Naive thymus-derived CD8-positive, alpha-beta T cell (primary cell): ENCODE measurements around the gene USO1. TPM values are rescaled to one million over a fixed set of nuclear protein-coding genes. Genes with fewer than 3 reads are reported as not detected.

ENCODE experiments used
- ATAC-seq, 2 donors: fragments of 150-1000 bp; cut with Tn5 transposase in 1 of 2; sonication (Bioruptor Pico), chemical (Tn5 transposase) in 1 of 2; 1 replicate in 1 of 2; 2 replicates in 1 of 2; pipeline ENCODE4 v1.10.0; 2021; ENCODE audit warnings: mild to moderate bottlenecking in 2 of 2, moderate library complexity in 2 of 2
- POLR2A ChIA-PET: fragments of 350-600 bp; sonication (Branson Sonifier 250); formaldehyde crosslinking; loops from one replicate; lab custom pipeline; 2021; ENCODE audit warnings: antibody characterized with exemption; lab: Charles Lee
- DNase-seq, 10 donors: peaks; one replicate each; pipeline versions ENCODE4 v3.0.0 to v3.0.0-alpha.2; 2020 to 2022
- H3K27ac Mint-ChIP-seq, 10 donors: one replicate each; pipeline ENCODE4 v1.8.0; 2020 to 2022; ENCODE audit warnings: mild to moderate bottlenecking in 10 of 10, mixed read lengths in 10 of 10, moderate library complexity in 4 of 10, inconsistent platforms in 1 of 10
- H3K27me3 Mint-ChIP-seq, 5 donors: one replicate each; pipeline ENCODE4 v1.8.0; 2021 to 2022; ENCODE audit warnings: mixed read lengths in 5 of 5
- H3K36me3 Mint-ChIP-seq, 3 donors: one replicate each; pipeline ENCODE4 v1.8.0; 2020 to 2022; ENCODE audit warnings: mixed read lengths in 3 of 3, mild to moderate bottlenecking in 2 of 3, inconsistent platforms in 1 of 3
- H3K4me1 Mint-ChIP-seq, 4 donors: one replicate each; pipeline ENCODE4 v1.8.0; 2021 to 2022; ENCODE audit warnings: mixed read lengths in 4 of 4
- H3K4me3 Mint-ChIP-seq, 10 donors: one replicate each; pipeline ENCODE4 v1.8.0; 2020 to 2022; ENCODE audit warnings: mild to moderate bottlenecking in 10 of 10, mixed read lengths in 10 of 10, moderate library complexity in 6 of 10, inconsistent platforms in 1 of 10
- H3K9me3 Mint-ChIP-seq, 9 donors: one replicate each; pipeline ENCODE4 v1.8.0; 2020 to 2022; ENCODE audit warnings: mixed read lengths in 9 of 9, mild to moderate bottlenecking in 3 of 9, inconsistent platforms in 1 of 9, moderate library complexity in 1 of 9
- polyA plus RNA-seq, 3 donors: library from polyadenylated mRNA; unstranded; fragments of 300-500 nt; fragmentation: Illumina TruSeq; gene quantifications; one replicate each; pipeline ENCODE4 v1.2.3, GENCODE V29; 2021
- total RNA-seq, 8 experiments: library from RNA in 2 of 8; stranded (reverse) in 2 of 8; gene quantifications; one replicate each; pipeline ENCODE4 v1.2.3 and lab custom pipeline; 2021 to 2026

Gene USO1
- total and polyA plus RNA-seq, 5 experiments from 2014 or later = 22.0 to 36.6 (median 26.5) TPM

GRCh38 chr4:75735525-75735924 lies 11.1 kb downstream of the USO1 start:
- Mint-ChIP-seq H3K36me3 (peaks cover 0 to 20% (median 6%) of the 10 kb centered on the region in 3 donors), H3K27me3 (no peaks in the 10 kb centered on the region), H3K9me3 (peaks cover 0 to 2% (median 0%) of the 10 kb centered on the region in 9 donors), H3K4me1 (peaks cover 8 to 31% (median 27%) of the 10 kb centered on the region in 4 donors), H3K27ac (peak overlapping the region in 1 of 10 donors; percentile 60), H3K4me3 (no peak overlapping the region)
- POLR2A ChIA-PET = no interaction called here
- ATAC-seq = no peak
- no peak for DNase-seq

- Mint-ChIP-seq H3K4me3 (no peak overlapping the region), H3K36me3 (peaks cover 0 to 24% (median 6%) of the 10 kb centered on the region in 3 donors), H3K27ac (no peak overlapping the region), H3K27me3 (no peaks in the 10 kb centered on the region), H3K4me1 (peaks cover 8 to 26% (median 25%) of the 10 kb centered on the region in 4 donors), H3K9me3 (peaks cover 0 to 2% (median 0%) of the 10 kb centered on the region in 9 donors)
- DNase-seq = no peak
- ATAC-seq = no peak
- POLR2A ChIA-PET = no interaction called here
These were observed 12.5 kb downstream of the USO1 start for GRCh38 chr4:75736862-75737261.

GRCh38 chr4:75737398-75737797 lies 13.0 kb downstream of the USO1 start:
- POLR2A ChIA-PET = no interaction called here
- H3K4me1 Mint-ChIP-seq = peaks cover 7 to 28% (median 26%) of the 10 kb centered on the region in 4 donors
- no peak overlapping the region for H3K27ac Mint-ChIP-seq
- no peaks in the 10 kb centered on the region for H3K27me3 Mint-ChIP-seq
- DNase-seq (no peak), ATAC-seq (no peak)
- H3K4me3 Mint-ChIP-seq = no peak overlapping the region
- peaks cover 0 to 21% (median 6%) of the 10 kb centered on the region in 3 donors for H3K36me3 Mint-ChIP-seq
- H3K9me3 Mint-ChIP-seq = peaks cover 0 to 2% (median 0%) of the 10 kb centered on the region in 9 donors

DNA sequence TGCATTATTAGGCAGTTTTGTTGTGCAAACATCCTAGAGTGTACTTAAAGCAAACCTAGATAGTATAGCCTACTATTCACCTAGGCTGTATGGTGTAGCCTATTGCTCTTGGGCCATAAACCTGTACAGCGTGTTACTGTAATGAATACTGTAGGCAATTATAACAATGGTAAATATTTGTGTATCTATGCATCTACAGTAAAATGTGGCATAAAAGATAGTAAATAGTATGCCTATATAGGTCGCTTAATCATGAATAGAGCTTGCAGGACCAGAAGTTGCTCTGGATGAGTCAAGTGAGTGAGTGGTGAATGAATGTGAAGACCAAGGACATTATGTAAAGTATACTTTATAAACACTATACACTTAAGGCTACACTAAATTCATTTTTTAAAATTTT lies 16.6 kb downstream of the USO1 start:
- Mint-ChIP-seq H3K9me3 (no peaks in the 10 kb centered on the region), H3K27me3 (no peaks in the 10 kb centered on the region), H3K4me1 (peaks cover 8 to 20% (median 12%) of the 10 kb centered on the region in 4 donors), H3K27ac (no peak overlapping the region), H3K36me3 (peaks cover 0 to 16% (median 4%) of the 10 kb centered on the region in 3 donors), H3K4me3 (no peak overlapping the region)
- POLR2A ChIA-PET = interaction anchor here (0.6 kb wide), 1 partner anchor 27 kb away, joined by 3 read pairs; no protein-coding TSS in a partner anchor
- ATAC-seq (no peak), DNase-seq (no peak)

DNA sequence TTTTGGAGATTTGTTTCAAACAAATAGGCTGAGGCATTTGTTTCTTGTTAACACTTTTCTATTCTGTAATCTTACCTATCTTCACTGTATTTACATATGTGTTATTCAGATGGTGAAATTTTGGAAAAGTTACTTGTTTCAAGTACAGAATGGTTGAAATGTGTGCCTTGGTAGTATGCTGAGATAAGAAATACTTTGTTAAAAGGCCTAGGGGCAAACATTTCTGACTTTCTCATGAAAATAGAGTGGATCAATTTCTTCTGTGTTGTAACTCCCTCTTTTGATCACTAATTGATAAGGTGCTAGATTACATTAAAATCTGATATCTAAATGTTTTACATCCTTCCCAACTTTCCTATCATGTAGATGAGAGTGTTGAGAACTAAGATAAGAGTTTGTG lies 18.1 kb downstream of the USO1 start:
- Mint-ChIP-seq H3K36me3 (peaks cover 0 to 6% (median 4%) of the 10 kb centered on the region in 3 donors), H3K27me3 (no peaks in the 10 kb centered on the region), H3K27ac (peak overlapping the region in 1 of 10 donors; percentile 43), H3K4me1 (peaks cover 9 to 22% (median 16%) of the 10 kb centered on the region in 4 donors), H3K9me3 (no peaks in the 10 kb centered on the region), H3K4me3 (no peak overlapping the region)
- ATAC-seq (no peak), DNase-seq (no peak)
- POLR2A ChIA-PET = no interaction called here

- Mint-ChIP-seq H3K27ac (no peak overlapping the region), H3K9me3 (no peaks in the 10 kb centered on the region), H3K36me3 (peaks cover 0 to 9% (median 4%) of the 10 kb centered on the region in 3 donors), H3K4me1 (peaks cover 9 to 24% (median 15%) of the 10 kb centered on the region in 4 donors), H3K4me3 (no peak overlapping the region), H3K27me3 (no peaks in the 10 kb centered on the region)
- DNase-seq = no peak
- ATAC-seq = no peak
- POLR2A ChIA-PET = interaction anchor here (1.9 kb wide), 1 partner anchor 11 kb away, joined by 5 read pairs; no protein-coding TSS in a partner anchor
These were observed 20.8 kb downstream of the USO1 start for GRCh38 chr4:75745161-75745560.

DNA sequence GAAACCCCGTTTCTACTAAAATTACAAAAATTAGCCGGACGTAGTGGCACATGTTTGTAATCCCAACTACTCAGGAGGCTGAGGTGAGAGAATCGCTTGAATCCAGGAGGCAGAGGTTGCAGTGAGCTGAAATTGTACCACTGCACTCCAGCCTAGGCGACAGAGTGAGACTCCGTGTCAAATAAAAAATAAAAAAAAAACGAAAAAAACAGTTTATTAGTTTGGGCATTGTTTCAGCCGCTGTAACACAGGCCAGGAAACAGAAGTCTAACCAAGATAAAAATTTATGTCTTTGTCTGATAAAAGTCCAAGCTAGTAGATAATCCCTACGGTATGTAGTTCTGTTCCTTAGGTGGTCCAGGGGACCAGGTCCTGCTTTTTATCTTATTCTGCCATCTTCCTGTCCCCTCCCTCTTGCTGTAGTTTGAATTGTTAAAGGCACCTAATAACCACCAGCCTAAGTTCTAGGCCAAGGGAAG lies 21.4 kb downstream of the USO1 start:
- no peak for ATAC-seq
- POLR2A ChIA-PET = interaction anchor here (1.9 kb wide), 1 partner anchor 12 kb away, joined by 5 read pairs; no protein-coding TSS in a partner anchor

GRCh38 chr4:75752637-75753036 lies 28.3 kb downstream of the USO1 start:
- Mint-ChIP-seq H3K4me1 (peaks cover 0 to 4% (median 3%) of the 10 kb centered on the region in 4 donors), H3K36me3 (peaks cover 9 to 50% (median 23%) of the 10 kb centered on the region in 3 donors), H3K4me3 (no peak overlapping the region), H3K27me3 (no peaks in the 10 kb centered on the region), H3K27ac (no peak overlapping the region), H3K9me3 (no peaks in the 10 kb centered on the region)
- DNase-seq = no peak
- POLR2A ChIA-PET = no interaction called here
- ATAC-seq = no peak

More for the DNA sequence above, 21.4 kb downstream of the USO1 start:
- Mint-ChIP-seq H3K36me3 (peaks cover 0 to 9% (median 4%) of the 10 kb centered on the region in 3 donors), H3K27ac (no peak overlapping the region), H3K9me3 (no peaks in the 10 kb centered on the region), H3K27me3 (no peaks in the 10 kb centered on the region), H3K4me1 (peaks cover 9 to 24% (median 15%) of the 10 kb centered on the region in 4 donors), H3K4me3 (no peak overlapping the region)
- DNase-seq = no peak

GRCh38 chr4:75769036-75769435 lies 44.7 kb downstream of the USO1 start:
- Mint-ChIP-seq H3K36me3 (peaks cover 7 to 65% (median 25%) of the 10 kb centered on the region in 3 donors), H3K4me1 (peaks cover 0 to 3% (median 2%) of the 10 kb centered on the region in 4 donors), H3K27ac (peak overlapping the region in 5 of 10 donors; percentile 1 to 47 (median 5)), H3K4me3 (no peak overlapping the region), H3K9me3 (no peaks in the 10 kb centered on the region), H3K27me3 (no peaks in the 10 kb centered on the region)
- DNase-seq (no peak), ATAC-seq (no peak)
- POLR2A ChIA-PET = interaction anchor here (0.9 kb wide), 1 partner anchor 20 kb away, joined by 3 read pairs; no protein-coding TSS in a partner anchor

DNA sequence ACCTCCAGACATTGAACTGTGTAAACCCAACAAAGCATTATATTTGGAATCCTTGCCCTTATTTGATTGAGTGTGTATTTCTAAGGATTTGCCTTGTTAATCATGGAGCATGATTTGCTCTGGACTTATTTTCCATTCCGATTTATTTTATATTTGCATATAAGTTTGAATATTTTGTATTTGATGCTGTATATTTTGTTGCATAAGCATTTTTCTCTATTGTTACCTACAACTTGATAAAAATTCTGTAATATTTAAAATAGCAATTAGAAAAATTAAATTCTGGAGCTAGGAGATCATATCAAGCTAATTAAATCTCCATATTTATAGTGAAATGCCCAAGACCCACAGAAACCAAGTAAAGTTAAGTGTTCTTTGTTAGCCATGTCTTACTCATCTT lies 47.2 kb downstream of the USO1 start:
- no peak for ATAC-seq
- Mint-ChIP-seq H3K27ac (peak overlapping the region in 1 of 10 donors; percentile 47), H3K4me1 (peaks cover 0 to 3% (median under 1%) of the 10 kb centered on the region in 4 donors)

GRCh38 chr4:75777589-75777988 lies 53.2 kb downstream of the USO1 start:
- Mint-ChIP-seq H3K27ac (no peak overlapping the region), H3K36me3 (peaks cover 25 to 79% (median 39%) of the 10 kb centered on the region in 3 donors), H3K9me3 (peaks cover 0 to 11% (median 0%) of the 10 kb centered on the region in 9 donors), H3K27me3 (no peaks in the 10 kb centered on the region), H3K4me3 (no peak overlapping the region), H3K4me1 (no peaks in the 10 kb centered on the region)
- POLR2A ChIA-PET = no interaction called here
- no peak for DNase-seq
- ATAC-seq = no peak

More for the DNA sequence above, 47.2 kb downstream of the USO1 start:
- H3K27me3 Mint-ChIP-seq = no peaks in the 10 kb centered on the region
- no peak overlapping the region for H3K4me3 Mint-ChIP-seq
- H3K9me3 Mint-ChIP-seq = peaks cover 0 to 11% (median 0%) of the 10 kb centered on the region in 9 donors
- DNase-seq = no peak
- peaks cover 25 to 83% (median 46%) of the 10 kb centered on the region in 3 donors for H3K36me3 Mint-ChIP-seq
- POLR2A ChIA-PET = no interaction called here

DNA sequence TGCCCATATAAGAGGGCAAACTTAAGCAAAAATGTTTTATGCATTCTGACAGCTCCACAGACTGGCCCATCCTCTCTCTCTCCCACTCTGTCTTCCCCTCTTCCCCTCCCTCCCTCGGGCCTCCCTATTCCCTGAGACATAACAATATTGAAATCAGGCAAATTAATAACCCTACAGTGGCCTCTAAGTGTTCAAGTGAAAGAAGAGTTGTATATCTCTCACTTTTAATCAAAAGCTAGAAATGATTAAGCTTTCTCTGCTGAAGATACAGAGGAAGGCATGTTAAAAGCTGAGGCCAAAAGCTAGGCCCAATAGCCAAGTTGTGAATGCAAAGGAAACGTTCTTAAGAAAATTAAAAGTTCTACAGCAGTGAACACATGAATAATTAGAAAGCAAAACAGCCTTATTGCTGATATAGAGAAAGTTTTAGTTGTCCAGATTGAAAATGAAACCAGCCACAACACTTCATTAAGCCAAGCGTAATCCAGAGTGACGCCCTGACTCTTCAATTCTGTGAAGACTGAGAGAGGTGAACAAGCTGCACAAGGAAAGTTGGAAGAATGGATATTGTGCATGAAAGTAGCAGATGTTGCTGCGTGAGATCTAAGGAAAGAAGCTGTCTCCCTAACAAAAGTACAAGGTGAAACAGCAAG lies 54.9 kb downstream of the USO1 start:
- H3K36me3 Mint-ChIP-seq = peaks cover 25 to 83% (median 38%) of the 10 kb centered on the region in 3 donors
- H3K9me3 Mint-ChIP-seq = peaks cover 0 to 11% (median 0%) of the 10 kb centered on the region in 9 donors
- no peaks in the 10 kb centered on the region for H3K27me3 Mint-ChIP-seq
- H3K27ac Mint-ChIP-seq = peak overlapping the region in 3 of 10 donors; percentile 27 to 36 (median 35)
- H3K4me1 Mint-ChIP-seq = no peaks in the 10 kb centered on the region
- ATAC-seq (no peak), DNase-seq (no peak)
- POLR2A ChIA-PET = no interaction called here
- H3K4me3 Mint-ChIP-seq = no peak overlapping the region

DNA sequence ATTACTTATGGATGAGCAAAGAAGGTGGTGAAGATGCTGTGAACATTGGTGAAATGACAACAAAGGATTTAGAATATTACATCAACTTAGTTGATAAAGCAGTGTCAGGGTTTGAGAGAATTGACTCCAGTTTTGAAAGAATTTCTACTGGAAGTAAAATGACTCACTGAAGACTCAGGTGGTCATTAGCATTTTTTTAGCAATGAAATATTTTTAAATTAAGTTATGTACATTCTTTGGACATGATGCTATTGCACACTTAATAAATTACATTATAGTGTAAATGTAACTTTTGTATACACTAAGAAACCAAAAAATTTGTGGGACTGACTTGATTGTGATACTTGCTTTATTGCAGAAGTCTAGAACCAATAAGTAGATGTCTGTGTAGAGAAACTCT lies 56.9 kb downstream of the USO1 start:
- POLR2A ChIA-PET = no interaction called here
- H3K27ac Mint-ChIP-seq = no peak overlapping the region
- H3K9me3 Mint-ChIP-seq = peaks cover 0 to 4% (median 0%) of the 10 kb centered on the region in 9 donors
- ATAC-seq (no peak), DNase-seq (no peak)
- no peaks in the 10 kb centered on the region for H3K4me1 Mint-ChIP-seq
- H3K36me3 Mint-ChIP-seq = peaks cover 8 to 74% (median 20%) of the 10 kb centered on the region in 3 donors
- H3K27me3 Mint-ChIP-seq = no peaks in the 10 kb centered on the region
- no peak overlapping the region for H3K4me3 Mint-ChIP-seq
